ENCODE results near the gene DUSP12. TPM values are rescaled to one million over a fixed set of nuclear protein-coding genes. Genes with fewer than 3 reads are reported as not detected.
"Not testable (repeated sequence)": the region's sequence is repeated elsewhere in the genome, so short reads cannot be mapped to it uniquely, and the experiment has no call there.

DUSP12 gene
- total RNA-seq, 1 donor from 2014 or later, result 23.5 TPM

DNA sequence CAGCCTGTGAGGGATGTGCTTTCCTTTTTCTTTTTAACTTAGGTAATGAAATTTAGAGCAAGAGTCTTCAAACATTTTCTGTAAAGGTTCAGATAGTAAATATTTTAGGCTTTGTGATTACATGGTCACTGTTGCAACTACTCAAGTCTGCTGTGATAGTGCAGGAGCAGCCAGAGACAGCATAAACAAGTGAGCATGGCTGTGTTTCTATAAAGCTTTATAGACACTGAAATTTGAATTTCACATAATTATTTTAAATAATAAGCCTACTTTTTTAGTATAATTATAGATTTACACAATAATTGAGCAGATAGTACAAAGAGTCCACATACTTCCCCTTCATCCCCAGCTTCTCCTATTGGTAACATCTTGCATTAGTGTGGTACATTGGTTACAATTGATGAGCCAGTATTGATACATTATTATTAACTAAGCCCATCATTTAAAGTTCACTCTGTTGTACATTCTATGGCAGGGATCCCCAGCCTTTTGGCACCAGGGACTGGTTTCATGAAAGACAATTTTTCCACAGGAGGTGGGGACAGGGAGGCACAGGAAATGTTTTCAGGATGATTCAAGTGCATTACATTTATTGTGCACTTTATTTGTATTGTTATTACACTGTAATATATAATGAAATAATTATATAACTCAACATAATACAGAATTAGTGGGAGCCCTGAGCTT, 19.5 kb downstream of the DUSP12 start:
- H3K36me3 Mint-ChIP-seq, result no peaks in the 10 kb centered on the region
- no peak overlapping the region for H3K27ac Mint-ChIP-seq
- no peak for DNase-seq (ENCODE audit: low spot score in 2 of 2, unreplicated experiment in 2 of 2)
- H3K9me3 Mint-ChIP-seq, result no peaks in the 10 kb centered on the region
- peaks cover 15% of the 10 kb centered on the region for H3K4me1 Mint-ChIP-seq
- H3K27me3 Mint-ChIP-seq (ENCODE audit: low read depth), result no peaks in the 10 kb centered on the region
- no peak overlapping the region for H3K4me3 Mint-ChIP-seq
- no peak for TF ChIP-seq CTCF (IDR thresholded peaks at IDR 0.05; ENCODE audit: unreplicated experiment)

- H3K4me3 Mint-ChIP-seq; H3K9me3 Mint-ChIP-seq; H3K27me3 Mint-ChIP-seq (ENCODE audit: low read depth); H3K36me3 Mint-ChIP-seq; H3K27ac Mint-ChIP-seq; DNase-seq (ENCODE audit: low spot score in 2 of 2, unreplicated experiment in 2 of 2): not testable (repeated sequence)
- peaks cover 15% of the 10 kb centered on the region for H3K4me1 Mint-ChIP-seq
Measured at GRCh38 chr1:161769673-161770045, 20.1 kb downstream of the DUSP12 start.

DNA sequence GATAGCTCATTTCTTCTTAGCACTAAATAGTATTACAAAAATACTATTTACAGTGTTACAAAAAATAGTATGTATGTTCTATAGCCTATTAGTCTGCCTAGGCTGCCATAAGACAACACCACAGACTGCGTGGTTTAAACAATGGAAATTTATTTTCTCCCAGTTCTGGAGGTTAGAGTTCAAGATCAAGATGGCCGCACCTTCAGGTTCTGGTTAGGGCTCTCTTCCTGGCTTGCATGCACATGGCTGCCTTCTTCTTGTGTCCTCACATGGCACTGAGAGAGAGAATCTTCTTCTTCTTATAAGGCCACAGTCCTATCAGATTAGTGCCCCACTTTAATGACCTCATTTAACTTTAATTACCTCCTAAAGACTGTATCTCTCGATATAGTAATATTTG, 20.7 kb downstream of the DUSP12 start:
- no peaks in the 10 kb centered on the region for H3K27me3 Mint-ChIP-seq (ENCODE audit: low read depth)
- H3K27ac Mint-ChIP-seq, result no peak overlapping the region
- H3K36me3 Mint-ChIP-seq, result no peaks in the 10 kb centered on the region
- no peaks in the 10 kb centered on the region for H3K9me3 Mint-ChIP-seq
- TF ChIP-seq CTCF (IDR thresholded peaks at IDR 0.05; ENCODE audit: unreplicated experiment), result no peak
- H3K4me1 Mint-ChIP-seq, result peaks cover 15% of the 10 kb centered on the region
- DNase-seq (ENCODE audit: low spot score in 2 of 2, unreplicated experiment in 2 of 2), result no peak
- no peak overlapping the region for H3K4me3 Mint-ChIP-seq

- DNase-seq (ENCODE audit: low spot score in 2 of 2, unreplicated experiment in 2 of 2), result no peak
- H3K9me3 Mint-ChIP-seq, result no peaks in the 10 kb centered on the region
- H3K4me1 Mint-ChIP-seq, result peaks cover 15% of the 10 kb centered on the region
- no peak overlapping the region for H3K4me3 Mint-ChIP-seq
- no peaks in the 10 kb centered on the region for H3K36me3 Mint-ChIP-seq
- no peak overlapping the region for H3K27ac Mint-ChIP-seq
- H3K27me3 Mint-ChIP-seq (ENCODE audit: low read depth), result no peaks in the 10 kb centered on the region
- no peak for TF ChIP-seq CTCF (IDR thresholded peaks at IDR 0.05; ENCODE audit: unreplicated experiment)
Measured at GRCh38 chr1:161771161-161771560, 21.6 kb downstream of the DUSP12 start.

GRCh38 chr1:161771973-161772372, 22.4 kb downstream of the DUSP12 start:
- Mint-ChIP-seq H3K4me1 (peaks cover 9% of the 10 kb centered on the region), H3K27me3 (ENCODE audit: low read depth) (no peaks in the 10 kb centered on the region), H3K27ac (no peak overlapping the region), H3K9me3 (no peaks in the 10 kb centered on the region), H3K36me3 (no peaks in the 10 kb centered on the region), H3K4me3 (no peak overlapping the region)
- TF ChIP-seq CTCF (IDR thresholded peaks at IDR 0.05; ENCODE audit: unreplicated experiment), result no peak
- DNase-seq (ENCODE audit: low spot score in 2 of 2, unreplicated experiment in 2 of 2), result no peak

- no peaks in the 10 kb centered on the region for H3K36me3 Mint-ChIP-seq
- no peaks in the 10 kb centered on the region for H3K27me3 Mint-ChIP-seq (ENCODE audit: low read depth)
- no peaks in the 10 kb centered on the region for H3K9me3 Mint-ChIP-seq
- TF ChIP-seq CTCF (IDR thresholded peaks at IDR 0.05; ENCODE audit: unreplicated experiment), result no peak
- no peak overlapping the region for H3K4me3 Mint-ChIP-seq
- DNase-seq (ENCODE audit: low spot score in 2 of 2, unreplicated experiment in 2 of 2), result no peak
- H3K27ac Mint-ChIP-seq, result no peak overlapping the region
- peaks cover 5% of the 10 kb centered on the region for H3K4me1 Mint-ChIP-seq
Measured at GRCh38 chr1:161772397-161772796, 22.8 kb downstream of the DUSP12 start.

Data from mesothelial cell of epicardium (in vitro differentiated cells).